DOHH2 (cell line): Measurements from ENCODE around the gene EYA2.

ENCODE experiments used
- H3F3A ChIP-seq: fragments of 200-600 bp; sonication (generic), shearing (Covaris generic); 2 replicates; pipeline ENCODE4 v1.6.0; 2016; ENCODE audit warnings: antibody characterized with exemption, mild to moderate bottlenecking; ENCODE audit not compliant: control insufficient read depth, insufficient read depth
- H3K27ac ChIP-seq: fragments of 200-600 bp; sonication (generic); 2 replicates; pipeline ENCODE4 v1.5.1; 2014; ENCODE audit warnings: low read depth, mild to moderate bottlenecking, low read length, moderate library complexity
- H3K27me3 ChIP-seq: fragments of 200-600 bp; sonication (generic); 2 replicates; pipeline ENCODE4 v1.6.1; 2014; ENCODE audit warnings: mild to moderate bottlenecking, low read length, mixed read lengths; ENCODE audit not compliant: control insufficient read depth
- H3K36me3 ChIP-seq: fragments of 200-600 bp; sonication (generic); 2 replicates; pipeline ENCODE4 v1.6.1; 2014; ENCODE audit warnings: mild to moderate bottlenecking, low read length, moderate library complexity, mixed read lengths; ENCODE audit not compliant: control insufficient read depth
- H3K4me1 ChIP-seq: fragments of 200-600 bp; sonication (generic); 2 replicates; pipeline ENCODE4 v1.6.1; 2014; ENCODE audit warnings: mild to moderate bottlenecking, low read length, mixed read lengths; ENCODE audit not compliant: control insufficient read depth
- H3K4me2 ChIP-seq: fragments of 200-600 bp; sonication (generic); 2 replicates; pipeline ENCODE4 v1.6.0; 2014; ENCODE audit warnings: mild to moderate bottlenecking, low read length, moderate library complexity
- H3K4me3 ChIP-seq: fragments of 200-600 bp; sonication (generic); 2 replicates; pipeline ENCODE4 v1.5.1; 2014; ENCODE audit warnings: mild to moderate bottlenecking, low read length, mixed read lengths
- H3K79me2 ChIP-seq: fragments of 200-600 bp; sonication (generic); 2 replicates; pipeline ENCODE4 v1.6.1; 2014; ENCODE audit warnings: mild to moderate bottlenecking, low read length, mixed read lengths; ENCODE audit not compliant: control insufficient read depth
- H3K9me2 ChIP-seq: fragments of 200-600 bp; sonication (generic); replicated peaks from 2 replicates; pipeline ENCODE4 v1.6.1; 2014; ENCODE audit warnings: mild to moderate bottlenecking, low read length, mixed read lengths; ENCODE audit not compliant: control insufficient read depth
- H3K9me3 ChIP-seq: fragments of 200-600 bp; sonication (generic); 2 replicates; pipeline ENCODE4 v1.6.1; 2014; ENCODE audit warnings: antibody characterized with exemption, low read length, mixed read lengths; ENCODE audit not compliant: control insufficient read depth, insufficient read depth
- H4K20me1 ChIP-seq: fragments of 200-600 bp; sonication (generic); 2 replicates; pipeline ENCODE4 v1.6.0; 2014; ENCODE audit warnings: low read depth, mild to moderate bottlenecking, antibody characterized with exemption, low read length, moderate library complexity; ENCODE audit not compliant: control insufficient read depth, insufficient read depth
- EZH2phosphoT487 ChIP-seq: fragments of 200-600 bp; sonication (generic); IDR thresholded peaks from 2 replicates; pipeline ENCODE4 v1.6.1; 2017; ENCODE audit warnings: borderline replicate concordance, mild to moderate bottlenecking, antibody characterized with exemption, low read length, moderate library complexity, mixed read lengths
- TF ChIP-seq, protein P1 (sequence below): fragments of 200-600 bp; sonication (generic); IDR thresholded peaks from one replicate; pipeline ENCODE4 v1.5.1; 2014; ENCODE audit warnings: antibody characterized with exemption, mild to moderate bottlenecking, low read depth, low read length; ENCODE audit not compliant: poor library complexity, severe bottlenecking

Gene EYA2

DNA sequence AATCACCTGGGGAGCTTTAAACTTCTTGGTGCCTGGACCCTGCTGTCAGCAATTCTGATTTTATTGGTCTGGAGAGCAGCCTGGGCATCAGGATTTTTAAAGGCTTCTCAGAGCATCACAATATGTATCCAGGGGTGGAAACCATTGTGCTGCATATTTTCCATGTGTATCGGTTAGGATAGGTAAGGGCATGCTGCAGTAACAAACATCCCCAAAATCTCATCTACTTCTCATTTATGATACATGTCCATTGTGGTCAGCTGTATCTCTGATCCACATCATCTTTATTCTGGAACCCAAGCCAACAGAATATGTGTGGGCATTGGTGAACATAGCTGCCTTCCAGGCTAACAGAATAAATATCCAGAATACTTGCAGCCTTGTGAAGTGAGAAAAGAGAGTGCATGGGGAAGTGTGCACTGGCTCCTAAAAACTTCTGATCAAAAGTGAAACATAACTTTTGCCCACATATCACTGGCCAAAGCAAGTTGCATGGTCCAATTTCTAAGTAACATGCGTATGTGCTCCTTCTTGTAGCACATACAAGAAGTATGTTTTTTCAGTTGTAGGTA, 246.8 kb downstream of the EYA2 start:
- no peaks in the 10 kb centered on the region for H4K20me1 ChIP-seq

DNA sequence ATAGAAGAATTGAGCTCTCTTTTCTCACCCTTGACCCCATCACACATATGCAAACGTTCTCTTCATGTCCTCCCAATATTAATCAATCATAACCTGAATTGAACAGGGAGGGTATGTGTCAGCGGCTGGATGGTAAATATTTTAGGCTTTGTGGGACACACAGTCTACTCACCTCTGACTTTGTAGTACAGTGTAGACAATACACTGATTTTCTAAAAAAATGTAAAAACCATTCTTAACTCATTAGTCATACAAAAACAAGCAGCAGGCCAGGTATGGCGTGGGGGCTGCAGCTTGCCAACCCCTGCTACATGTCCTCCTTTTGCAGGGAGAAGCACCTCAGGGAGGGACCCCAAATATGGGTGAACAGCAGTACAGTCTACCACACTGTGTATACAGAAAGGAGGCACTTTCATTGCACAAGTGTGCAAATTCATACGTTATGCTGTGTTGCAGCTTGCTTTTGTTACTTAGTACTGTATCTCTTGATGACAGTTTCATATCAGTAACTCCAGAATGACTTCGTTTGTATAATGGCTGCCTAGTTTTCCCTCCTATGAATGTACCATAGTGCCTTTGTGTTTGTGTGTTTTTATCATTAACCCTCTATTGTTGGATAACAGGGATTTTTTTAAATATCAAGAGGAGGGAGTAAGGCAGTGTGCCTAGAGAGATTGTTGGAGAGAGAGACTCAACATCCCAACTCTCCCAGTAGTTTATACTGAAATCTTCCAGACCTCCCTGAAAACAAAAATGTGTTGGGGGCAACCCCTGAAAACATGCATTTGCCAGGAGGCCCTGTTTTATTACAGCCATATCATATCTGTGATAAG, 247.5 kb downstream of the EYA2 start:
- H3K79me2 ChIP-seq: no peaks in the 10 kb centered on the region
- no peaks in the 10 kb centered on the region for H3K9me2 ChIP-seq
- H3K9me3 ChIP-seq: peaks cover 7% of the 10 kb centered on the region; the same call in 1 of the 2 replicates
- H3K4me3 ChIP-seq: no peak overlapping the region
- no peaks in the 10 kb centered on the region for H3K4me1 ChIP-seq
- H3K27me3 ChIP-seq: peaks cover 2% of the 10 kb centered on the region; the same call in 1 of the 2 replicates
- no peaks in the 10 kb centered on the region for H3K36me3 ChIP-seq
- no peaks in the 10 kb centered on the region for H3F3A ChIP-seq
- H3K27ac ChIP-seq: no peak overlapping the region
- no peaks in the 10 kb centered on the region for H4K20me1 ChIP-seq
- no peak for TF ChIP-seq EZH2phosphoT487
- TF ChIP-seq, protein P1, sequence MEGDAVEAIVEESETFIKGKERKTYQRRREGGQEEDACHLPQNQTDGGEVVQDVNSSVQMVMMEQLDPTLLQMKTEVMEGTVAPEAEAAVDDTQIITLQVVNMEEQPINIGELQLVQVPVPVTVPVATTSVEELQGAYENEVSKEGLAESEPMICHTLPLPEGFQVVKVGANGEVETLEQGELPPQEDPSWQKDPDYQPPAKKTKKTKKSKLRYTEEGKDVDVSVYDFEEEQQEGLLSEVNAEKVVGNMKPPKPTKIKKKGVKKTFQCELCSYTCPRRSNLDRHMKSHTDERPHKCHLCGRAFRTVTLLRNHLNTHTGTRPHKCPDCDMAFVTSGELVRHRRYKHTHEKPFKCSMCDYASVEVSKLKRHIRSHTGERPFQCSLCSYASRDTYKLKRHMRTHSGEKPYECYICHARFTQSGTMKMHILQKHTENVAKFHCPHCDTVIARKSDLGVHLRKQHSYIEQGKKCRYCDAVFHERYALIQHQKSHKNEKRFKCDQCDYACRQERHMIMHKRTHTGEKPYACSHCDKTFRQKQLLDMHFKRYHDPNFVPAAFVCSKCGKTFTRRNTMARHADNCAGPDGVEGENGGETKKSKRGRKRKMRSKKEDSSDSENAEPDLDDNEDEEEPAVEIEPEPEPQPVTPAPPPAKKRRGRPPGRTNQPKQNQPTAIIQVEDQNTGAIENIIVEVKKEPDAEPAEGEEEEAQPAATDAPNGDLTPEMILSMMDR: no peak
- H3K4me2 ChIP-seq: no peak overlapping the region

More for the DNA sequence above, 246.8 kb downstream of the EYA2 start:
- Histone ChIP-seq H3K79me2 (no peaks in the 10 kb centered on the region), H3K9me3 (peaks cover 7% of the 10 kb centered on the region; the same call in 1 of the 2 replicates), H3K4me1 (no peaks in the 10 kb centered on the region), H3K4me3 (no peak overlapping the region), H3F3A (no peaks in the 10 kb centered on the region), H3K27me3 (peaks cover 2% of the 10 kb centered on the region; the same call in 1 of the 2 replicates), H3K9me2 (no peaks in the 10 kb centered on the region), H3K27ac (no peak overlapping the region), H3K4me2 (no peak overlapping the region), H3K36me3 (no peaks in the 10 kb centered on the region)
- TF ChIP-seq, protein P1: no peak
- TF ChIP-seq EZH2phosphoT487: no peak

DNA sequence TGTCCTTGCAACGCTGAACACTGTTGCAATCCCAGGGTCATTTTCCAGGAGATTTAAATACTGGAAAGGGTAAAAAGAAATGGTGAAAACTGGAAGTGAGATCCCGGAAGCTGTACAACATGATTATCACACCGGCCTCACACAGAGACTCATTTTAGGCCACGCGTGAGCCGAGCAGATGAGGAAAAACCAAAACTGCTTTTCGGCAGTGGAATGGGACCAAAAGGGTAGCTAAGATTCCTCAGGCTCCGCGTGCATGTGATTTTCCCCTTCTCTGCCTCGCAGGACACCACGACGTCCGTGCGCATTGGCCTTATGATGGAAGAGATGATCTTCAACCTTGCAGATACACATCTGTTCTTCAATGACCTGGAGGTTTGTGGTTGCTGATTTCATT, 248.1 kb downstream of the EYA2 start:
- Histone ChIP-seq H3K79me2 (no peaks in the 10 kb centered on the region), H3K27ac (no peak overlapping the region)

More for the DNA sequence above, 248.1 kb downstream of the EYA2 start:
- Histone ChIP-seq H3K9me2 (no peaks in the 10 kb centered on the region), H3K4me1 (no peaks in the 10 kb centered on the region), H3K4me3 (no peak overlapping the region), H3K36me3 (no peaks in the 10 kb centered on the region), H3K27me3 (no peaks in the 10 kb centered on the region), H4K20me1 (no peaks in the 10 kb centered on the region), H3K9me3 (peaks cover 7% of the 10 kb centered on the region; the same call in 1 of the 2 replicates), H3F3A (no peaks in the 10 kb centered on the region), H3K4me2 (no peak overlapping the region)
- TF ChIP-seq, protein P1: no peak
- TF ChIP-seq EZH2phosphoT487: no peak
